ENCODE results near the gene KISS1.

DNA sequence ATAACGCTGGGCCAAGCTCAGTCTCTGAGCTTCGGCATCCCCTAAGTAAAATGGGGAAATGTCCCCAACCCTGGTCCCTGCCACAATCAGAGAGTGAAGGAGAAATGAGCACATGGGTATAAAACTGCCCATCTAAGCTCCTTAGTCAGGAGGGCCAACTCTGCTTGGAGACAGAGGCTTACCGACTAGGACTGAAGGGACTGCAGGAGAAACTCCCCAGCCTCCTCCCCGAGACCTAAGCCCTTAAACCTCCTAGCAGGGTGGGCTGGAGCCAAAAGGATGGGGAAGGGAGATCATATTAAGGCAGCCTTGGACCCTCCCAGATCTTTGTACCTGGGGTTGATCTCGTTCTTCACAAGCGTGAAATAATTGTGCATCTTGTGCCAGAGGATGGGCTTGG is 50.0 kb downstream of the KISS1 start:
- TF ChIP-seq POLR2A (IDR thresholded peaks at IDR 0.05; ENCODE audit: low read length) (no peak), GATA1 (IDR thresholded peaks at IDR 0.05; ENCODE audit: low read depth, low read length) (no peak)
